BJ (cell line): ENCODE measurements around the gene PRKG2. TPM values are rescaled to one million over a fixed set of nuclear protein-coding genes. Genes with fewer than 3 reads are reported as not detected.
"Not testable (repeated sequence)": the region's sequence is repeated elsewhere in the genome, so short reads cannot be mapped to it uniquely, and the experiment has no call there.

ENCODE experiments used
- CTCF ChIA-PET: fragments of 350-600 bp; formaldehyde crosslinking; extraction: SDS; loops from one replicate; lab custom pipeline; 2021; ENCODE audit warnings: antibody characterized with exemption, inconsistent platforms; lab: Yijun Ruan, JAX
- POLR2A ChIA-PET: fragments of 300-600 bp; sonication (Branson Sonifier 250); formaldehyde crosslinking; extraction: SDS; loops from one replicate; lab custom pipeline; 2021; ENCODE audit warnings: antibody characterized with exemption; lab: Charles Lee
- DNase-seq: peaks from one replicate; pipeline ENCODE4 v3.0.0-alpha.2; 2011; ENCODE audit warnings: low read depth
- H3K27me3 ChIP-seq: 2 replicates; pipeline ENCODE4 v1.6.0; 2011; ENCODE audit warnings: low read length; ENCODE audit not compliant: control insufficient read depth, insufficient read depth
- H3K36me3 ChIP-seq: 2 replicates; pipeline ENCODE4 v1.5.1; 2011; ENCODE audit warnings: low read length; ENCODE audit not compliant: control insufficient read depth, insufficient read depth
- H3K4me3 ChIP-seq: 2 replicates; pipeline ENCODE4 v1.5.1; 2011; ENCODE audit warnings: low read depth, mild to moderate bottlenecking, control low read depth, low read length
- polyA plus RNA-seq: library from polyadenylated mRNA; depleted of rRNA; stranded (reverse); fragments of >200 nt; gene quantifications from 2 replicates; pipeline ENCODE4 v1.2.3, GENCODE V29; 2011
- TF ChIP-seq, protein P1 (sequence below): IDR thresholded peaks from 2 replicates; pipeline ENCODE4 v1.5.1; 2011; ENCODE audit warnings: low read depth, mild to moderate bottlenecking, control low read depth, inconsistent platforms, low read length, moderate library complexity; ENCODE audit not compliant: insufficient read depth

PRKG2 gene
- polyA plus RNA-seq, 1 experiment = 0.16 TPM

DNA sequence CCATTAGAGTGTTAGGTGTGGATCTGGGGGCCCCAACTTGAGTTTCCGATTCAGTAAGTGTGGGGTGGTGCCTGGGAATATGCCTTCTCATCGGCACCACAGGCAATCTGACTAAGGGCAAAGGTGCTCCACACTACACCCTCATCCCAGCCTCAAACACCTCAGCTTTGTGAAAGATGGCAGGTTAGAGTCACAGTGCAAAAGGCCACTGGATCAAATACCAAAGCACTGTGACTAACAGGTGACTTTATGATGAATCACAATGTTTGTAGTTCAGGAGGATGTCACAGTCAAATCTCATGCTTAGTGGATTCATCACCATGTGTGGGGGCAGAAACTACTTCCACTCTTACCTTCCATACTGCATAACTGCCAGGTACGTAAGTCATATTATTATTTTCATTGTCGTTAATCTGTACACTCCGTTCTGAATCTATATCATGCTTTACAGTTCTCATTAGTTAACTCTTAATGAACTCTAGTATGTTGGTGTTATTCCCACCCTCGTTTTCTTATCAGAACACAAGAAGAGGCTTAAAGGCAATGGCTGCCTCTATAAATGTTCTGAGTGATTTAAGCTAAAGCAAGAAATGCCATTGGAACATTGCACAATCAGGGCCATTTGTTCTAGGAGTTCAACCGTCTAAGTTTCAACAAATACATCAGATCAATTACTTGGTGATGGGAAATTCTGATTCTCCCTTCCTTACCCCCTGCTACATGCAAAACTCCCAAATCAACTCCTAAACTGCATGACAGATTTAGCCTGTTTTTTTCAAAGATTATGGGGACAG lies 50.2 kb downstream of the PRKG2 start:
- no peak overlapping the region for H3K4me3 ChIP-seq
- TF ChIP-seq, protein P1, sequence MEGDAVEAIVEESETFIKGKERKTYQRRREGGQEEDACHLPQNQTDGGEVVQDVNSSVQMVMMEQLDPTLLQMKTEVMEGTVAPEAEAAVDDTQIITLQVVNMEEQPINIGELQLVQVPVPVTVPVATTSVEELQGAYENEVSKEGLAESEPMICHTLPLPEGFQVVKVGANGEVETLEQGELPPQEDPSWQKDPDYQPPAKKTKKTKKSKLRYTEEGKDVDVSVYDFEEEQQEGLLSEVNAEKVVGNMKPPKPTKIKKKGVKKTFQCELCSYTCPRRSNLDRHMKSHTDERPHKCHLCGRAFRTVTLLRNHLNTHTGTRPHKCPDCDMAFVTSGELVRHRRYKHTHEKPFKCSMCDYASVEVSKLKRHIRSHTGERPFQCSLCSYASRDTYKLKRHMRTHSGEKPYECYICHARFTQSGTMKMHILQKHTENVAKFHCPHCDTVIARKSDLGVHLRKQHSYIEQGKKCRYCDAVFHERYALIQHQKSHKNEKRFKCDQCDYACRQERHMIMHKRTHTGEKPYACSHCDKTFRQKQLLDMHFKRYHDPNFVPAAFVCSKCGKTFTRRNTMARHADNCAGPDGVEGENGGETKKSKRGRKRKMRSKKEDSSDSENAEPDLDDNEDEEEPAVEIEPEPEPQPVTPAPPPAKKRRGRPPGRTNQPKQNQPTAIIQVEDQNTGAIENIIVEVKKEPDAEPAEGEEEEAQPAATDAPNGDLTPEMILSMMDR = no peak
- DNase-seq = peak; percentile 49

DNA sequence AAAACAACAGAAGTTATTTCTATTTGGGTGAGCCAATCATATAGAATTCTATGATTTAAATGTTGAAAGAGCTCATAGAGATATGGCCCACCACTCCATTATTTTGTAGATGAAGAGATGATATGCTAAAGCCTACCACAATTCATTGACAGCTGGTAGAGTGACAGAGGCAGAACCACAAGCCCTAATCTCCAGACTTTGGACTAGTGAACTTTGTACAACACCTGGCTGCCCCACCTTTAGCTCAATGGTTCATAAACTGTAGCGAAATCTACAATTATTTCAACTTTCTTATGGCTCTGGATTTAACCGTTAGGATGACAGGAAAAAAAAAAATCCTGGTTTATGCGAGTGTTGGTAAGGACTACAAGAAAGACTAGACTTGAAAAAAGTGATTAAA lies 50.9 kb downstream of the PRKG2 start:
- TF ChIP-seq, protein P1 = no peak
- no peak for DNase-seq
- Histone ChIP-seq H3K4me3 (no peak overlapping the region), H3K36me3 (no peaks in the 10 kb centered on the region), H3K27me3 (peaks cover 3% of the 10 kb centered on the region; the same call in 1 of the 2 replicates)
- ChIA-PET POLR2A (no interaction called here), CTCF (interaction anchor here (0.7 to 1.3 kb wide), 2 partner anchors 14 to 16 kb away, joined by 3 to 4 read pairs; no protein-coding TSS in a partner anchor)

More for the DNA sequence above, 50.2 kb downstream of the PRKG2 start:
- POLR2A ChIA-PET = no interaction called here
- CTCF ChIA-PET = interaction anchor here (0.7 kb wide), 1 partner anchor 15 kb away, joined by 3 read pairs; no protein-coding TSS in a partner anchor
- H3K27me3 ChIP-seq = peaks cover 3% of the 10 kb centered on the region; the same call in 1 of the 2 replicates
- no peaks in the 10 kb centered on the region for H3K36me3 ChIP-seq

DNA sequence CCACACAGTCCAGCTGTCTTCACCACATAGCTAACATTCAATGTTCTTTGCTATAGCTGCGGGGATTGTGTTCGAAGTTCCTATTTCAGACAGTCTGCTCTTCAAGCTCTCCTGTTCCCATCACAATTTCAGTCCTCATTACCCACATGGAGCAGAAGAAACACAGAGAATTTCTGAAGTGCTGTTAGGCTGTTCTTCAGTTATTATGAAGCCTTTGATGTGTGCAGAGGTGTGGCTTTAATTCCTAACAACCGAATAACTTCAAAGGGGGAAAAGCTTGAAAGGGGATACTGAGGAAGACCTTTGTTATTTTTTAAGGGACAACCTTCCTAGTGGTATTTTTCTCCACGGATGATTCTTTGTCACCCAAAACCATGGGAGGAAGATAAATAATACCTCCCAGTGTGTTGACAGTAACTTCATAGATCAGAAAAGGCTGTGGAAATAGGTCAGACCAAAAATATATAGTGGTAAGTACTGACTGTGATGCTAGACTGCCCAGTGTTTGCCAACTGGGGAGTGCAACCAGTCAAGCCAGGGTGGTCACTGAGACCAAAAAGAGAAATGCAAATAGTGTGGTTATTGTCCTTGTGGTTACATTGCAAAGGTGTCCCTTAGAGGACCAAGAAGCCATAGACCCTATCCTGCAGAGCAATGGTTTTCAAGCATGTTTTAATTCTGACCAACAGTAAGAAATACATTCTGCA lies 52.1 kb downstream of the PRKG2 start:
- peaks cover 3% of the 10 kb centered on the region; the same call in 1 of the 2 replicates for H3K27me3 ChIP-seq
- TF ChIP-seq, protein P1 = no peak
- DNase-seq = no peak
- no peak overlapping the region for H3K4me3 ChIP-seq
- ChIA-PET POLR2A (no interaction called here), CTCF (interaction anchor here (0.8 to 1.3 kb wide), 3 partner anchors 10 to 15 kb away, joined by 3 to 4 read pairs (median 3); no protein-coding TSS in a partner anchor)
- H3K36me3 ChIP-seq = no peaks in the 10 kb centered on the region

DNA sequence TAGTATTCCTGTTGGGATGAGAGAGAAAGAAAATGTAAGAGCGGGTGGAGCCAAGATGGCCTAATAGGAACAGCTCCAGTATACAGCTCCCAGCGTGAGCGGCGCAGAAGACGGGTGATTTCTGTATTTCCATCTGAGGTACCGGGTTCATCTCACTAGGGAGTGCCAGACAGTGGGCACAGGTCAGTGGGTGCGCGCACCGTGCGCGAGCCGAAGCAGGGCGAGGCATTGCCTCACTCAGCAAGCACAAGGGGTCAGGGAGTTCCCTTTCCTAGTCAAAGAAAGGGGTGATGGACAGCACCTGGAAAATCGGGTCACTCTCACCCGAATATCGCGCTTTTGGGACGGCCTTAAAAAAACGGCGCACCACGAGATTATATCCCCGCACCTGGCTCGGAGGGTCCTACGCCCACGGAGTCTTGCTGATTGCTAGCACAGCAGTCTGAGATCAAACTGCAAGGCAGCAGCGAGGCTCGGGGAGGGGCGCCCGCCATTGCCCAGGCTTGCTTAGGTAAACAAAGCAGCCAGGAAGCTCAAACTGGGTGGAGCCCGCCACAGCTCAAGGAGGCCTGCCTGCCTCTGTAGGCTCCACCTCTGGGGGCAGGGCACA lies 61.2 kb downstream of the PRKG2 start:
- POLR2A ChIA-PET, H3K36me3 ChIP-seq, H3K4me3 ChIP-seq, H3K27me3 ChIP-seq, DNase-seq: not testable (repeated sequence)
- CTCF ChIA-PET = interaction anchor here (0.7 to 1.2 kb wide), 2 partner anchors 9 to 11 kb away, joined by 3 read pairs; no protein-coding TSS in a partner anchor

DNA sequence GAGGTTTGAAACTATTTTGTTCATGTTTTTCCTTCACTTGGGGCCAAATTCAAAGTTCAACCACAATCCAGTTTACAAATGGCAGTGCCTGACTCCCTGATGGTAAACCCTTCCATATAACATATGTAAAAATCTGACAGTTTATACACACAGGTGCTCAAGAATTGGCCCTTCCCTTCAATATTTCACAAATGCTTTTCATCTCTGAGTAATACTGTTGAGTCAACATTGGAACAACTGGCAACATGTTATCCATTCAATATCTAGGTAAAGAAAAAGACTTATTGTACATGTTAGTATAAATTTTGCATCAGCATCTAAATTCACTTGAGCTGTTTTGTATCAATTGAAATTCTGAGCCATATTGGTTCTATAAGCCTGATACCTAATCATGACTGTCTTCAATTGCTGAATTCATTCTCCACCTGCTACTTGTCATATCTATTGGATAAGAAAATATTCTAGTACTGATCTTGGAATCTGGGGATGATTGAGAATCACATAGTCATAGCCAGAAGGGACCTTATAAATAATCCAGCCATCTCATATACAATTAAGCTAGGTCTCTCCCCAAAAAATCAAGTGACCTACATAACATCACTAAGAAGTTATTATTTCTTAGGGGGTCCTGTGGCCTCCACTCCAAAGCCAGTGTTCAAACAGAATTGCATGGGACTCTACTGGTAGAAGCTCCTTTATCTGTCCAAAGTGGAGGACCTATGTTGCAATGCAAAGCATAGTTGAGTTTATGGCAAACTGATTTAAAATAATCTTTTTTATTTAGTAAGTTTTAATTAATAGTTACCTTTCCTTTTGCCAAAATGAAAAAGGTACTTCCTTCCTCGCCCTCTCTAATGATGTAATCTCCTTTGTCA lies 61.9 kb downstream of the PRKG2 start:
- POLR2A ChIA-PET = no interaction called here

More for the DNA sequence above, 61.9 kb downstream of the PRKG2 start:
- no peak overlapping the region for H3K4me3 ChIP-seq
- CTCF ChIA-PET = interaction anchor here (0.7 to 1.2 kb wide), 2 partner anchors 10 kb away, joined by 3 read pairs; no protein-coding TSS in a partner anchor
- DNase-seq = no peak
- no peaks in the 10 kb centered on the region for H3K27me3 ChIP-seq
- TF ChIP-seq, protein P1 = no peak
- H3K36me3 ChIP-seq = no peaks in the 10 kb centered on the region
